ENCODE data around the gene SULT4A1.
A peak's percentile ranks its signal among the peaks of the same experiment; 100 is the strongest.

The SULT4A1 gene

DNA sequence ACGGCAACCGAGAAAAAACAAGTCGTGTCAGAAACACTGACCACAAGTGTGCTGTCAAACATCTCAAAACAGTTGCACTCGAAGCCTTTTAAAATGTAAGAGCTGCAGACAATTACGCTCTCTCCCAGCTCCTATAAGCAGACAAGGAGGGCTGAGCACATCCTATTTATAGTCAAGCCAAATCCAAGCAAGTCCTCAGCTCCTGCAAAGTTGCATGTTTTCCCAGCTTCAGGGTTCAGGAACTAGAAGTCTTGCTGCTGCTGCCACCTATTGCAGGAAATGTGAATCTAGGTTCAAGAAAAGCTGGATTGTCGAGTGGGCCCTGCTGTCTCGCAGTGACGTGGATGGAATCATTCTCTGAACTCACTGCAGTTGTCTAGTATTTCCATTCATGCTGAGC is 65.7 kb downstream of the SULT4A1 start:
- peak; percentile 3 for FAIRE-seq

DNA sequence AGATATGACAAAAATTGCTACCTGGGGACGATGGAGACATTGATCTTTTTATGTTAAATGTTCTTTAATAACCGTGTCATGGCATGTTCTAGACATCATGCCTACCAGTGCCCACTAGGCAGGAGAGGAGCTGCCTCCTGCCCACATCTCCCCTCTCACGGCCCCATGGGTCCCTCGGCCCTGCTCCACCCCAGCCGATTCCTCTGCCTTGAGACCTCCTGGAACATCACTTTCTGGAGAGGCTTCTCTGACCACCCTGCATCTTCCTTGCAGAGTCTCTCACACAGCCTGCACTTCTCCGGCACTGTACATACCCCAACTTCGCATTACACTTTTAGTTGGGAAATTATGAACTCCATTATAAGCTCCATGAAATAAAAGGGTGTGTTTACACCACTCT is 67.0 kb downstream of the SULT4A1 start:
- no peak for FAIRE-seq

DNA sequence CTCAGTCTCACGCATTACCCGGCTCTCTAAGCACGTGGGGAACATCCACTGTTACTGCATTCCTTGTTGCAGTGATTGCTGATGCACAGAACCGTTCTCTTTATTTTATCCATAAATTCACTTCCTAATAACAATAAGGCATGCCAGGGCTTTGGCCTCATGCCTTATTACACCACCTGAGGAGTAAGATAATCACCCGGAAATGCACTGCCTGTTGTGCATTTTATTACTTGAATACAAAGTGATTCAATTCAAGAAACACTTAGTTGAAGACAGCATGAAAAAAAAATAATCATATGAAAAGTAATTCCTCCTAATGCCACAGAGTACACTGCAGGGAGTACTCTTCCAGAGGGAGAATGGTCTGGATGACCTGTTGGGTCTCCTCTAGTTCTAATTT is 69.4 kb downstream of the SULT4A1 start:
- FAIRE-seq = no peak

DNA sequence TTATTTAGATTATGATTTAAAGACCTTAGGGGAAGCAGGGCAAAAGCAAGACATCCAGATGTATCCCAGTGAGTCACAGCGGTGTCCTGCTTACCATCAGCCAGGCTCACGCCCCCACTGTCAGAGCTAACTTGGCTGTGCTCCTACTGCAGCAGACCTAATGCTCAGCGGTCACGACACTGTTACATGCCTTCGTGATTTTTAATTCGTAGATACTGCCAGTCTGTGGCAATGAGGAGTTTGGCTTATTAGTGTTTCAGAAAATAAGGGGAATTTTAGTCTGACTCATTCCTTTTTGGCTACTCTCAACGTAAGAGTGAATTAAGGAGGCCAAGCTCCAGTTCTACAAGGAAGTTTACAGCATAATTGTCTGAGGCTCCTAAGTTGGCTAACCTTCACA is 72.9 kb downstream of the SULT4A1 start:
- FAIRE-seq = no peak

DNA sequence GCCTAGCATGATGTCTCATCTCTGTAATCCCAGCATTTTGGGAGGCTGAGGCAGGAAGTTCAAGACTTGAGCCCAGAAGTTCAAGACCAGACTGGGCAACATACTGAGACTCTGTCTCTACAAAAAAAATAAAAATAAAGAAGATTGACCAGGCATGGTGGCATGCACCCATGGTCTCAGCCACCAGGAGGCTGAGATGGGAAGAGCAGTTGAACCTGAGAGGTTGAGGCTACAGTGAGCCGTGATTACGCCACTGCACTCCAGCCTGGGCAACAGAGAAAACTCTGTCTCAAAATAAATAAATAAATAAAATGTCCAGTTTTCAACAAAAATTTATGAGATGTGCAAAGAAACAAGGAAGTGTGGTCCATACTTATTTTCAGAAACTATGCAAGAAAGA is 78.5 kb downstream of the SULT4A1 start:
- no peak for FAIRE-seq

DNA sequence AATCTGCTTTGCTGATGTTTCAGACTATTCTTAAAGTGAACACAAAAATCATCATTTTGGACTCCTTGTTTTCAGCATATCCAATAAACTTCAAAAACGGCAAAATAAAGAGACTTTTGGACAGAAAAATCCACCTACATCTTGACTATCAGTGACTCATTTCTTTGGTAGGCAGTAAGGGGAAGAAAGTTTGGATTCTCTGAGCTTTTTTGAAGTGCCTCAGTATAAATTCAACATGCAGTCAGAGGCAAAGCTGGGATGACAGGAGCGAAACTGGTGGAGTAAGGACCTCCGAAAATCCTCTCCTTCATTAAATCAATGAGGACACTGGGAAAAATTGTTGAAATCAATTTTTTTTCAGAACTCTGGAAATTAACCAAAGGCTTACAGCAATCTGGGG is 79.9 kb downstream of the SULT4A1 start:
- FAIRE-seq = no peak

DNA sequence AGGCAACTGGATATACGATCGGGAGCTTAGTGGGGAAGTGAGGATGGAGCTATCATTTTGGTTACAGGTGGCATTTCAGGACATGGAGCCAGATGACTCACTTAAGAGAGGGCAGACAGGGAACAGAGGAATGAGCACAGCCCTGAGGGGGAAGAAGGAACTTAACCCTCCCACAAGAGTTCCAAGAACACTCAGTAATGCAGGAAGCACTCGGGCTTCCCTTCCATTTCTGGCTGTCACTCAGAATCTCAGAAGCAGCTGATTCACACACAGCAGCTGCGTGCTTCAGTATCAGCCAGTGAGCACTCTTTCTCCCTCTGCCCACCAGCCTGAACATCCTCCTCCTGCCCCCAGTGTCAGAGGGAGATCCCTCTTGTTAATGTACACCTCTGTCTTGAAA is 85.0 kb downstream of the SULT4A1 start:
- no peak for FAIRE-seq

DNA sequence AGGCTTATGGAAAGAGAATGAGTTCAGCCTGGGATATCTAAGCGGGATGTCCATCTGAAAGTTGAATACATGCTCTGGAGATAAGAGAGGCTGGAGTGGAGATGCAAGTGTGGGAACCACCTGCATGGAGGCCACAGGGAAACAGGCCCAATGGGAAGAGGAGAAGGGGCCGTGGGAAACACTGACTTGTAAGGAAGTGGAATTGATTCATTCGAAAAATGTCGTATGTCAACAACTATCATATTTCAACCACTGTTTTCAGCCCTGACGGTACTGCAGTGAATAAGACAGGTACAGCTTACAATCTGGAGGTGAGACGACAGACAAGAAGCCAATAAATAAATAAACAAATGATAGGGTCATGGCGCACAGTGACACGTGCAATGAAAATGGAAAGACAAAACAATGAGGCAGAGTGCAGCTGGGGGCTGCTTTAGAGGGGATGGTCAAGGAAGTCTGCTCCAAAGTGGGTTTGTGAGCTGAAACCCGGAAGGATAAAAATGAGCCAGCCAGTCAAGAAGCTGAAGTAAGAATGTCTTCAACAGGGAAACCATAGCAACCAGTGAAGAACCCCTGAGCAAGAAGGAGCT is 86.1 kb downstream of the SULT4A1 start:
- FAIRE-seq = no peak

Measured in G401.6 (cell line).